ENCODE data around the gene HHATL.

Gene HHATL

DNA sequence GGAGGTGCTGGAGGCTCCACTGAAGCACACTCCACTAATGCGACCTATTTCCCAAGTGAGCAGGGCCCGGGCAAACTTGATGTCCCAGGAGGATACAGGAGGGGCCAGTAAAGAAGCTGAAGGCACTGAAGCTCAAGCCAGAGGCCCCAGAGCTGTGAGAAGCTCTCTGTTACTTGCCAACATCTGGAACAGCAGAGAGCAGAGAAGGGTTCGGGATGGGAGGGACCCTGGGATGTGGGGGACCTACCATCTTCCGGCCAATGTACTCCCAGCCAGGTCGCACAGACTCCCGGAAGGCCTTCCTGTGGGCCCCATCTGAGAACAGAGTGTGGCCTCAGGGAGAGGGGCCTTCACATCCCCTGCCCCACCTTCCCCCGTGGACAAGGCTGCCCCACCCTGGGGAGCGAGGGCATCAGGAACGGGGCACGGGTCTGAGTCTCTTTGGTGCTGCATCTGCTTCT, 3.1 kb downstream of the HHATL start:
- DNase-seq (ENCODE audit: extremely low read depth in 1 of 2, low read depth in 1 of 2) = no peak

- DNase-seq (ENCODE audit: extremely low read depth in 1 of 2, low read depth in 1 of 2) = no peak
Measured at GRCh38 chr3:42698911-42699230, 3.7 kb downstream of the HHATL start.

DNA sequence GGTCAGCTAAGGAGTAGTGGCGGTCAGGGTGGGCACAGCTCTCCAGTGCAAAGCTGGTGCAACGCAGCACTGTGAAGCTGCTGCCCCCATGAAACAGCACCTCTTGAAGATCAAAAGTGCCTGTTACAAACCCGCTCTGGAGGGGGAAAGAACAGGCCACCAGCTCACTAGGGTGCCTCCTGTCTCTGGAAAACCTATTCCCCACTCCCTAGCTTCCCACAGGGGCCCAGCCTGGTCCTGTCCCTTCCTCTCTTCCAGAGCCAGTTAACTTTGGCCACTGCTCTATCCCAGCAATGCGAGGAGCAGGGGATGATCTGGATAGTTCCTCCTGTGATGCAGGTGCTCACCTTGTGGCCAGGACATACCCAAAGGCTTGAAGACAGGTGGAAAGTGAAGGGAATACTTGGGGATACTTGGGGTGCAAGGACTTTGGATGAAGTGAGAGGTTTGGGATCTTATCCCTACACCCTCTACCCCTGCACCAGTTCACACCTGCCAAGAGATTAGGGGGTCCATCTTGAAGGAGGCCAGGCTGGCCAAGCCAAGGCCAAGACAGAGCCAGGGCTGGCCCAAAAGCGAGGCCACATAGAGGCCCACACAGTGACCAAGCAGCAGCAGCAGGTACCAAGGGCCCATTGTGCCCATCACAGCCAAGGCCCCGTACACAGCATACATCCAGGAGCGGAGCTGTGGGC, 4.2 kb downstream of the HHATL start:
- DNase-seq (ENCODE audit: extremely low read depth in 1 of 2, low read depth in 1 of 2) = no peak

DNA sequence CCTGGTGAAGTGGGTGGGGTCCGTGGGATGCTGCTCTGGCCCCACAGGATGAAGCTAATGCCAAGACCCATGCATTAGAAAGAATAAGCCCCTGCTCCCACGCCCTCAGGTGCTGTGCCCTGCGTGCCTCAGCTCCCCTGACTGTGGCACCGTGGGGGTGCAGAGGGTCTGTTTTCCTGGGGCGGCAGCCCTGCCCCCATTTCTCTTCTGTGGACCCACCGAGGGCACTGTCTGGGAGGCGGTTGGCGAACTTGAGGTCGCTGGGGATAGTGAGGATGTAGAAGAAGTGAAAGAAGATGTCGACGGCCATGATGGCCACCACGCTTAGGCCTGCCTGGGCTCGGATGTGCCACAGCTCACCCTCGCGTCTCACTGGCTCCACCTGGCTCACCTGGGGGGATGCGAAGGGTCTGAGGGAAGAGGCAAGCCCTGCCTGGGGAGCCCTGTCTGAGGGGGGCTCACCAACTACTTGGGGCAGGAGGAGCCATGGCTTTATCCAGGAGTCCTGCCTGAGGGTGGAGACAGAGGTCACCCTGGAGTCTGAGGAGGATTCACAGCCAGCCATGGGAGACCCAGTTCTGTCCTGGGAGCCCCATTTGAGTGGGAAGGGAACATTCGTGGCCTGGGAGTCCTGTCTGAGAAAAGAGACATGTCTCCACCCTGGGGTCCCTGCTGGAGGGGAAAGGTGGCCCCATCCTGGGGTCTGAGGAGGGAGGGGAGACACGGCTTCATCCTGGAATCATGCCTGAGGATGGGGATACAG, 5.1 kb downstream of the HHATL start:
- no peak for DNase-seq (ENCODE audit: extremely low read depth in 1 of 2, low read depth in 1 of 2)

- DNase-seq (ENCODE audit: extremely low read depth in 1 of 2, low read depth in 1 of 2) = no peak
Measured at GRCh38 chr3:42696356-42697288, 6.0 kb downstream of the HHATL start.

- DNase-seq (ENCODE audit: extremely low read depth in 1 of 2, low read depth in 1 of 2) = no peak
Measured at GRCh38 chr3:42694366-42694765, 8.2 kb downstream of the HHATL start.

GRCh38 chr3:42693530-42693930, 9.1 kb downstream of the HHATL start:
- no peak for DNase-seq (ENCODE audit: extremely low read depth in 1 of 2, low read depth in 1 of 2)

GRCh38 chr3:42692667-42693529, 9.7 kb downstream of the HHATL start:
- DNase-seq (ENCODE audit: extremely low read depth in 1 of 2, low read depth in 1 of 2) = no peak

GRCh38 chr3:42691816-42692666, 10.6 kb downstream of the HHATL start:
- no peak for DNase-seq (ENCODE audit: extremely low read depth in 1 of 2, low read depth in 1 of 2)

GRCh38 chr3:42690766-42691680, 11.6 kb downstream of the HHATL start:
- DNase-seq (ENCODE audit: extremely low read depth in 1 of 2, low read depth in 1 of 2) = no peak

- DNase-seq (ENCODE audit: extremely low read depth in 1 of 2, low read depth in 1 of 2) = no peak
Measured at GRCh38 chr3:42690191-42690590, 12.4 kb downstream of the HHATL start.

GRCh38 chr3:42689421-42690014, 13.1 kb downstream of the HHATL start:
- DNase-seq (ENCODE audit: extremely low read depth in 1 of 2, low read depth in 1 of 2) = no peak

- DNase-seq (ENCODE audit: extremely low read depth in 1 of 2, low read depth in 1 of 2) = no peak
Measured at GRCh38 chr3:42688487-42689420, 13.8 kb downstream of the HHATL start.

GRCh38 chr3:42688016-42688415, 14.6 kb downstream of the HHATL start:
- no peak for DNase-seq (ENCODE audit: extremely low read depth in 1 of 2, low read depth in 1 of 2)

GRCh38 chr3:42686832-42687650, 15.6 kb downstream of the HHATL start:
- no peak for DNase-seq (ENCODE audit: extremely low read depth in 1 of 2, low read depth in 1 of 2)

Data from activated CD8-positive, alpha-beta memory T cell treated with anti-CD3 and anti-CD28 coated beads for 1 hour (primary cell).